ENCODE results near the gene HOXA7. TPM values are rescaled to one million over a fixed set of nuclear protein-coding genes. Genes with fewer than 3 reads are reported as not detected.

HOXA7 gene
- total and polyA plus RNA-seq, 2 donors (not counting 1 experiment from before 2014, with no cell fraction given) = 0.37 TPM; not detected in 1

DNA sequence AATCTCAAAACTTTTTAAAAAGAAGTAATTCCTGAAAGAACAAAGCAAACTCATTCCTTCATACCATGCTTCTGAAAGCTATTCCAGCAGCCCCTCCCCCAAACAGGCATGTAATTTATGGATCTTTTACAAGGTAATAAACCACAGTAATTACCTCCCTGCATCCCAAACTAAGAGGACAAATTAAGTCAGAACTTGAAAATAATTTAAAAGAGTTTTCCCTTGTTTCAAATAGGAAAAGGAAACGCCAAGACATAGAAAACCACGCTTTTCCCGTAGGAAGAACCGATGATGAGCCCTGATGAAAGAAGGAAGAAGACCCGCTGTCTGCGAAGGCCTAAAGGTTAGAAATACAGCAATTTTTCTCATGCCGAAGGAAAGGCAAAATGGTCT is 34.8 kb downstream of the HOXA7 start:
- Histone ChIP-seq H3K27me3 (replicated peaks in 1 of 4; ENCODE audit: control extremely low read depth in 1 of 4, control insufficient read depth in 3 of 4, insufficient read depth in 4 of 4, low read length in 3 of 4) (peaks cover 0 to 4% (median 0%) of the 10 kb centered on the region in 4 experiments), H4K20me1 (ENCODE audit: control insufficient read depth, insufficient read depth, low read length, poor library complexity, severe bottlenecking) (no peaks in the 10 kb centered on the region), H3K27ac (ENCODE audit: low read length in 2 of 2) (no peak overlapping the region), H3K36me3 (replicated peaks in 1 of 2; ENCODE audit: control extremely low read depth in 1 of 2, control insufficient read depth in 1 of 2, extremely low read depth in 1 of 2, insufficient read depth in 2 of 2, low read length in 1 of 2) (no peaks in the 10 kb centered on the region), H2AFZ (ENCODE audit: insufficient read depth, low read depth, low read length, poor library complexity, severe bottlenecking) (no peak overlapping the region), H3K4me2 (replicated peaks; ENCODE audit: low read depth, low read length, poor library complexity, severe bottlenecking) (no peak overlapping the region), H3K9ac (ENCODE audit: low read length) (no peak overlapping the region), H3K9me3 (ENCODE audit: control extremely low read depth in 1 of 3, control insufficient read depth in 2 of 3, insufficient read depth in 1 of 3, low read length in 2 of 3) (peaks cover 0 to 3% (median 0%) of the 10 kb centered on the region in 3 donors), H3K79me2 (ENCODE audit: control insufficient read depth, insufficient read depth, low read length) (no peaks in the 10 kb centered on the region), H3K4me1 (ENCODE audit: control insufficient read depth in 2 of 2, insufficient read depth in 2 of 2, low read length in 2 of 2) (no peaks in the 10 kb centered on the region), H3K4me3 (ENCODE audit: control extremely low read depth in 1 of 5, extremely low read depth in 1 of 5, insufficient read depth in 1 of 5, low read depth in 2 of 5, low read length in 4 of 5) (no peak overlapping the region)
- ChIA-PET POLR2A (no interaction called here), CTCF (no interaction called here)
- no peaks in the 10 kb centered on the region for H3K4me1 Mint-ChIP-seq
- 91% methylated on average over 7 of the region's 7 CpGs for WGBS (ENCODE audit: insufficient coverage)
- no peak for TF ChIP-seq EZH2 (IDR thresholded peaks at IDR 0.05; ENCODE audit: borderline replicate concordance, insufficient read depth, low read depth, low read length, poor library complexity, severe bottlenecking)
- TF ChIP-seq, protein P1, sequence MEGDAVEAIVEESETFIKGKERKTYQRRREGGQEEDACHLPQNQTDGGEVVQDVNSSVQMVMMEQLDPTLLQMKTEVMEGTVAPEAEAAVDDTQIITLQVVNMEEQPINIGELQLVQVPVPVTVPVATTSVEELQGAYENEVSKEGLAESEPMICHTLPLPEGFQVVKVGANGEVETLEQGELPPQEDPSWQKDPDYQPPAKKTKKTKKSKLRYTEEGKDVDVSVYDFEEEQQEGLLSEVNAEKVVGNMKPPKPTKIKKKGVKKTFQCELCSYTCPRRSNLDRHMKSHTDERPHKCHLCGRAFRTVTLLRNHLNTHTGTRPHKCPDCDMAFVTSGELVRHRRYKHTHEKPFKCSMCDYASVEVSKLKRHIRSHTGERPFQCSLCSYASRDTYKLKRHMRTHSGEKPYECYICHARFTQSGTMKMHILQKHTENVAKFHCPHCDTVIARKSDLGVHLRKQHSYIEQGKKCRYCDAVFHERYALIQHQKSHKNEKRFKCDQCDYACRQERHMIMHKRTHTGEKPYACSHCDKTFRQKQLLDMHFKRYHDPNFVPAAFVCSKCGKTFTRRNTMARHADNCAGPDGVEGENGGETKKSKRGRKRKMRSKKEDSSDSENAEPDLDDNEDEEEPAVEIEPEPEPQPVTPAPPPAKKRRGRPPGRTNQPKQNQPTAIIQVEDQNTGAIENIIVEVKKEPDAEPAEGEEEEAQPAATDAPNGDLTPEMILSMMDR (IDR thresholded peaks at IDR 0.05) = no peak
- H3K27ac Mint-ChIP-seq = no peak overlapping the region
- intact Hi-C loops (cut with micrococcal nuclease) = no loop called here
- H3K27me3 Mint-ChIP-seq = peaks cover 28% of the 10 kb centered on the region
- DNase-seq (no peak), ATAC-seq (ENCODE audit: low read depth) (no peak)
- H3K9me3 Mint-ChIP-seq (ENCODE audit: insufficient read depth) = no peaks in the 10 kb centered on the region
- H3K4me3 Mint-ChIP-seq = no peak overlapping the region

DNA sequence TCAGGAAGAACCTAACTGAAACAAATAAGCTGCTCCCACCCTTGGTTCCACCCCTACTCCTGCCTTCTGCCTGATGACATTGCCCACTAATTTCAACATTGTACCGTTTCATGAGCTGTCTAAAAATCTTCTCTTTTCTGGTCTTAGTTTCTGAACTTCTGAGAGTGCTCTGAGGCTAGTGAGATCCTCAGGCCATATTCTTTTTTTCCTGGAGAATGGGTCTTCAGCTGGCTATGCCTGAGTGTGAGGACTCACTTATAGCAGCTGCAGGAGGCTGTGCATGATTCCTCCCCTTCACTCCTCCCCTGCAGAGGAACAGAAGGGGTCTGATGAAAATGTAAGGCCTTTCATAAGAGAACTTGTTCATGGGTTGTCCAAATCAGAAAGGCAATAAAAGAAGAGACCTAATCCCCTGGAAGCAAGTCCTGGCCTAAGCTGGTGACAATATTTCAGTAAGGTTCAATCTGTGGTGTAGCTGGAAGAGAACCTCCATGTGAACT is 37.0 kb downstream of the HOXA7 start:
- CTCF ChIA-PET = no interaction called here
- no CpG with 5 or more reads among the region's 1 CpG for WGBS (ENCODE audit: insufficient coverage)

More for the DNA sequence above, 37.0 kb downstream of the HOXA7 start:
- H3K27ac ChIP-seq (ENCODE audit: low read length in 2 of 2) = no peak overlapping the region
- H3K9ac ChIP-seq (ENCODE audit: low read length) = no peak overlapping the region
- H2AFZ ChIP-seq (ENCODE audit: insufficient read depth, low read depth, low read length, poor library complexity, severe bottlenecking) = no peak overlapping the region
- TF ChIP-seq EZH2 (IDR thresholded peaks at IDR 0.05; ENCODE audit: borderline replicate concordance, insufficient read depth, low read depth, low read length, poor library complexity, severe bottlenecking) = no peak
- TF ChIP-seq, protein P1 (IDR thresholded peaks at IDR 0.05) = no peak
- no peaks in the 10 kb centered on the region for H4K20me1 ChIP-seq (ENCODE audit: control insufficient read depth, insufficient read depth, low read length, poor library complexity, severe bottlenecking)
- POLR2A ChIA-PET = no interaction called here
- H3K4me1 ChIP-seq (ENCODE audit: control insufficient read depth in 2 of 2, insufficient read depth in 2 of 2, low read length in 2 of 2) = no peaks in the 10 kb centered on the region
- H3K4me3 ChIP-seq (ENCODE audit: control extremely low read depth in 1 of 5, extremely low read depth in 1 of 5, insufficient read depth in 1 of 5, low read depth in 2 of 5, low read length in 4 of 5) = no peak overlapping the region
- H3K4me2 ChIP-seq (replicated peaks; ENCODE audit: low read depth, low read length, poor library complexity, severe bottlenecking) = no peak overlapping the region
- H3K9me3 ChIP-seq (ENCODE audit: control extremely low read depth in 1 of 3, control insufficient read depth in 2 of 3, insufficient read depth in 1 of 3, low read length in 2 of 3) = peaks cover 0 to 3% (median 0%) of the 10 kb centered on the region in 3 donors
- no peak for DNase-seq
- no peak overlapping the region for H3K4me3 Mint-ChIP-seq
- intact Hi-C loops (cut with micrococcal nuclease) = no loop called here
- H3K79me2 ChIP-seq (ENCODE audit: control insufficient read depth, insufficient read depth, low read length) = no peaks in the 10 kb centered on the region
- peaks cover 11% of the 10 kb centered on the region for H3K27me3 Mint-ChIP-seq
- H3K9me3 Mint-ChIP-seq (ENCODE audit: insufficient read depth) = no peaks in the 10 kb centered on the region
- no peaks in the 10 kb centered on the region for H3K4me1 Mint-ChIP-seq
- H3K36me3 ChIP-seq (replicated peaks in 1 of 2; ENCODE audit: control extremely low read depth in 1 of 2, control insufficient read depth in 1 of 2, extremely low read depth in 1 of 2, insufficient read depth in 2 of 2, low read length in 1 of 2) = no peaks in the 10 kb centered on the region
- no peak overlapping the region for H3K27ac Mint-ChIP-seq
- ATAC-seq (ENCODE audit: low read depth) = no peak
- peaks cover 0 to 4% (median 0%) of the 10 kb centered on the region in 4 experiments for H3K27me3 ChIP-seq (replicated peaks in 1 of 4; ENCODE audit: control extremely low read depth in 1 of 4, control insufficient read depth in 3 of 4, insufficient read depth in 4 of 4, low read length in 3 of 4)

Measured in B cell (primary cell).